Stimulated activated CD4-positive, alpha-beta T cell treated with anti-CD3 and anti-CD28 coated beads, Interleukin-12 subunit alpha, Interleukin-12 subunit beta, amount 100 ng/mL, for 48 hours (primary cell): ENCODE data around the gene CDH13.

ENCODE experiments used
- DNase-seq, 3 donors: peaks; one replicate each; pipeline ENCODE4 v3.0.0-alpha.2; 2020; ENCODE audit warnings: low read depth in 2 of 3, low spot score in 1 of 3

CDH13 gene

GRCh38 chr16:83626676-83627075, 999.9 kb downstream of the CDH13 start:
- no peak for DNase-seq

DNA sequence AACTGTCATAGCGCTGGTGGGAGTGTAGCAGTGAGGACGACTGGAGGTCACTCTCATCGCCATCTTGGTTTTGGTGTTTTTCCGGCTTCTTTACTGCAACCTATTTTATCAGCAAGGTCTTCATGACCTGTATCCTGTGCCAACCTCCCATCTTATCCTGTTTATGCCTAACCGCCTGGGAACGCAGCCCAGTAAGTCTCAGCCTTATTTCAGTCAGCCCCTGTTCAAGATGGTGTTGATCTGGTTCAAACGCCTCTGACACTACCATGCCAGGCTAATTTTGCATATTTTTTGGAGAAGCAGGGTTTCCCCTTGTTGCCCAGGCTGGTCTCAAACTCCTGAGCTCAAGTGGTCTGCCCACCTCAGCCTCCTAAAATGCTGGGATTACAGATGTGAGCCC, 1001.2 kb downstream of the CDH13 start:
- no peak for DNase-seq

- no peak for DNase-seq
Measured at GRCh38 chr16:83629426-83629825, 1002.7 kb downstream of the CDH13 start.

- DNase-seq: no peak
Measured at GRCh38 chr16:83629836-83630235, 1003.1 kb downstream of the CDH13 start.

GRCh38 chr16:83630979-83631378, 1004.2 kb downstream of the CDH13 start:
- no peak for DNase-seq

- DNase-seq: no peak
Measured at GRCh38 chr16:83633286-83633685, 1006.5 kb downstream of the CDH13 start.

- no peak for DNase-seq
Measured at GRCh38 chr16:83648347-83648746, 1021.6 kb downstream of the CDH13 start.

GRCh38 chr16:83651871-83652270, 1025.1 kb downstream of the CDH13 start:
- no peak for DNase-seq

- no peak for DNase-seq
Measured at GRCh38 chr16:83652943-83653342, 1026.2 kb downstream of the CDH13 start.

DNA sequence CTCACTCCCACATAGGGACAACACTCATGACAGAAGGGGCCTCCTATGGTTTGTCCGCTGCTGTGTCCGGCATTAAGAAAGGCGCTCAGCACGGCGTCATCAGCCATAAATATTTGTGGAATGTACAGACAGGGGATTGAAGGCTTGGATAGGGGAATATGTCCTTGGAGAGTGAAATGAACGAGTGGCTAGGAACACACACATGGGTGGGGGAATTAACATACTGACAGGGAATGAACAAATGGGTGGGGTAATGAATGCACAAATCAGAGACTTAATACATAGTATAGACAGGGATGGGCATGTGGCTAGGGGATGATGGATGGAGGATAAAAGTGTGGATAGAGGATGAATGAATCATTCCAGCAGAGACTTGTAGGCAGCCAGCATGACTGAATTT, 1027.0 kb downstream of the CDH13 start:
- no peak for DNase-seq

- DNase-seq: no peak
Measured at GRCh38 chr16:83660282-83660681, 1033.5 kb downstream of the CDH13 start.

DNA sequence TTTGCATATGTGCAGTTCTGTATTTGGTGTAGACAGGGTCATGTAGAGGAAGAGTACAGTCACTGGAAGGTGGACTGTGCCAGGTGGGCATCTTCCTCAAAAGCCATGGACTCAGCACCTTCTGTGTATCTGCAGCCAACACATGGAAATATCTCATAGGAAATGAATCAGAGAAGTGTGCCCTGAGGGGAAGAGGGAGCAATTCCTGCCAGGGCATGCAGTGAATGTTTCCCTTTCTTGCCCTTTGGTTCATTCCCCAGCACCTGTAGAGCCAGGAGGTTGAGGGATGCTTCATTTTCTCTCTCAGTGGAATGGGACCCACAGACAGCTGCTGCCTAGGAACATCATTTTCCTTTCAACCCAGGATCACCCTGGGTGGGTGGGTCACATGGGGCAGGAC, 1034.9 kb downstream of the CDH13 start:
- no peak for DNase-seq

- no peak for DNase-seq
Measured at GRCh38 chr16:83666449-83666848, 1039.7 kb downstream of the CDH13 start.

GRCh38 chr16:83669456-83669855, 1042.7 kb downstream of the CDH13 start:
- DNase-seq: no peak

GRCh38 chr16:83674931-83675535, 1048.3 kb downstream of the CDH13 start:
- no peak for DNase-seq

DNA sequence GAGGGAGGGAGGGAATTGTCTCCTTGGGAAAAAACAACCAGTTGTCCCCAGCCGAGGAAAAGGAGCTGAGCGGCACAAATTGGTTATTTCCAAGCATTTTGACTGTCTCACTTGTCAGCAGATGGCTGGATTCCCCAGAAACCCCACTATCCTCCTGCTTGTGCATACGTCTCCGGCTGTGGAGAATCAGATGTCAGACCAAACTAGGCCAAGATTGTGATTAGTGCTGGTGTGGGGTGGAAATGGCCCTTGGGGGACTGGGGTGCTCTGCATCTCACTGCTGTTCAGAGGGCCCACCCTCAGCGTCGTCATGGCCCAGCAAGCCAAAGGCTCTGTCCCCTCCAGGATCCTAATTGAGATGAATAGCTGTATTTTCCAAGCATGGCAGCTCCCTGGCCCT, 1049.3 kb downstream of the CDH13 start:
- no peak for DNase-seq

- no peak for DNase-seq
Measured at GRCh38 chr16:83680980-83681379, 1054.2 kb downstream of the CDH13 start.

DNA sequence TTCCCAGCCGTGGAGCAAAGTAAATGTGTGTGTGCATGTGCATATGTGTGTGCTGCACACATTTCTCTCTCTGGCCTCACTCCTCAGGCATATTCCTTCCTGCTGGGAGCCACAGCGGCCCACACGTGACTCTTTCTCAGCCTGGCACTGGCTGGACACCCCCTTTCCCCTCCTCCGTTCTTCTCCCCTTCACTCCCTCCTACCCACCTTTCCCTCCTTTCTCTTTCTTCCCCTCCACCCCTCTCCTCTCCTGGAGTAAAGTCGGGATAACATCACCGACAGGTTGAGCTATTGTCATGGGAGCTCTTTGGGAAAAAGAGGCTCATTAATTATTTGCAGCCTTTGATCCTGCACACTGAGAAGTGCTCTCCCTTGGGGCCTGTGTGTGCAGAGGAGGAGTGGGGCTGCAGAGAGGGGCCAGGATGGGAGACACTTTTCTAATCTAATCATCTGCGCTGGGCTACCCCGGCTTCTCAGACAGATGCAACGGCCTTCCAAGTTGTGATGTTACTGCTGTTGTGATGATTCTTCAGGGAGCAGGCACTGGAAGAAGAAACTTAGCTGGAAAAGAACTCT, 1054.7 kb downstream of the CDH13 start:
- no peak for DNase-seq

GRCh38 chr16:83682116-83682867, 1055.5 kb downstream of the CDH13 start:
- DNase-seq: no peak

DNA sequence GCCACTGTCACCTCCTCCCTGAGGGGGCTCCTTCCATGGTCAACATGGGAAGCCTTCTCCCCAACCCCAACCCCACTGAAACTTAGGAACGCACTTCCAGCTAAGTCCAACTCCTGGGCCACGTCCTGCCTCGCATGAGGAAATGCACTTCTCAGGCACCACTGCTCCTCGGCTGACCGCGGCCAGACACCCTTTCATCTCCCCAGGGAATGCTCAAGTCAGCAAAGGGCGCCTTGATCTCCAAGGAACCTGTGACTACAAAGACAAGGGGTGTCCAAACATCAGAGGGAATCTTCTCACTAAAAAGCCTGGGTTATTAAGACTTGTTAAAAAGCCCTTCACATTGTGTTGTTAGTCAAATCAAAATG, 1056.1 kb downstream of the CDH13 start:
- no peak for DNase-seq

DNA sequence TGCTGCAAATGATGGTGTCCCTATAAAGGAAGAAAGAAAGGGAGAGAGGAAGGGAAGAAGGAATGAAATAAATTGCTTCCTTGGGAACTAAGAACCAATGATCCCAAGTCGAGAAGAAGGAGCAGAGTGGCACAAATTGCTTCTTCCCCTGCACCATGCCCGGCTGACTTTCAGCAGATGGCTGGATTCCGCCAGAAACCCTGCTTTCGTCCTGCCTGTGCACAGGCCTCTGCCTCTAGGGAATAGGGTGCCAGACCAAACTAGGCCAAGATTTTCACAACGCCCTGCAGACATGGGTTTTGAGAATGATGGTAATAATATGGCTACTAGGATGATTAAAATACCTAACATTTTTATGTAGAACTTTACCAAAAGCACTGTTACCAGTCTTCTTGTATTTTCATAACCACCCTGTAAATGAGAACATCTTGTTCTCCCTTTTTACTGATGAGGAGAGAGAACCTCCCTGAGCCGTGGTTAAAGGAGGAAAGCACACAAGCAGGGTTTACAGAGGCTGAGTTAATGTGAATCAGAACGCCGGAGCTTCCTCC, 1058.9 kb downstream of the CDH13 start:
- DNase-seq: no peak

DNA sequence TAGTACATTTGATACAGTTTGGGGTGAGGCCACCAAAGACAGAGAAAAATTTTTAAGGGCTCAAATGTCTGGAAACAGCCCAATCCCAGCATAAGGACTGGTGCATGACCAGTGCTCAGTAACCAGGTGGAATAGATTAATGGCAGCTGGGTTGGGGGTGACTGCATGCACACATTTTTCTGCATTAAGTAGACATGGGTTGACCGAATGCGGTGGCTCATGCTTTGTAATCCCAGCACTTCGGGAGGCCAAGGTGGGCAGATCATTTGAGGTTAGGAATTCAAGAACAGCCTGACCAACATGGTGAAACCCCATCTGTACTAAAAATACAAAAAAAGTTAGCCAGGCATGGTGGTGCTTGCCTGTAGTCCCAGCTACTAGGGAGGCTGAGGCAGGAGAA, 1060.0 kb downstream of the CDH13 start:
- DNase-seq: no peak
